Neutrophil (primary cell): ENCODE data around the gene RAF1.
"Not testable (repeated sequence)": the region's sequence is repeated elsewhere in the genome, so short reads cannot be mapped to it uniquely, and the experiment has no call there.

Source experiments
- H3K27ac ChIP-seq: fragments of 200-600 bp; sonication (generic); 2 replicates; pipeline ENCODE4 v1.5.1; 2016; ENCODE audit warnings: mild to moderate bottlenecking, moderate library complexity
- H3K27me3 ChIP-seq: fragments of 200-600 bp; sonication (generic); 2 replicates; pipeline ENCODE4 v1.6.0; 2016; ENCODE audit warnings: mild to moderate bottlenecking
- H3K36me3 ChIP-seq: fragments of 200-600 bp; sonication (generic); 2 replicates; pipeline ENCODE4 v1.5.1; 2017
- H3K4me1 ChIP-seq, 2 experiments: fragments of 200-600 bp in 1 of 2; sonication (generic) in 1 of 2; 1 replicate in 1 of 2; 2 replicates in 1 of 2; pipeline versions ENCODE4 v1.5.1 to v1.6.1; 2013 to 2016; ENCODE audit warnings: low read depth in 1 of 2, low read length in 1 of 2, mild to moderate bottlenecking in 1 of 2, moderate library complexity in 1 of 2; ENCODE audit not compliant: control insufficient read depth in 1 of 2, insufficient read depth in 1 of 2
- H3K4me3 ChIP-seq, 2 experiments: fragments of 200-600 bp in 1 of 2; sonication (generic) in 1 of 2; 1 replicate in 1 of 2; 2 replicates in 1 of 2; pipeline ENCODE4 v1.5.1; 2013 to 2016; ENCODE audit warnings: low read depth in 1 of 2, low read length in 1 of 2, mild to moderate bottlenecking in 1 of 2, moderate library complexity in 1 of 2
- H3K9me3 ChIP-seq: fragments of 200-600 bp; sonication (generic); 2 replicates; pipeline ENCODE4 v1.5.1; 2016
- TF ChIP-seq, protein P1 (sequence below): fragments of 200-600 bp; sonication (generic); IDR thresholded peaks from 2 replicates; pipeline ENCODE4 v1.5.1; 2016; ENCODE audit warnings: antibody characterized with exemption

RAF1 gene

DNA sequence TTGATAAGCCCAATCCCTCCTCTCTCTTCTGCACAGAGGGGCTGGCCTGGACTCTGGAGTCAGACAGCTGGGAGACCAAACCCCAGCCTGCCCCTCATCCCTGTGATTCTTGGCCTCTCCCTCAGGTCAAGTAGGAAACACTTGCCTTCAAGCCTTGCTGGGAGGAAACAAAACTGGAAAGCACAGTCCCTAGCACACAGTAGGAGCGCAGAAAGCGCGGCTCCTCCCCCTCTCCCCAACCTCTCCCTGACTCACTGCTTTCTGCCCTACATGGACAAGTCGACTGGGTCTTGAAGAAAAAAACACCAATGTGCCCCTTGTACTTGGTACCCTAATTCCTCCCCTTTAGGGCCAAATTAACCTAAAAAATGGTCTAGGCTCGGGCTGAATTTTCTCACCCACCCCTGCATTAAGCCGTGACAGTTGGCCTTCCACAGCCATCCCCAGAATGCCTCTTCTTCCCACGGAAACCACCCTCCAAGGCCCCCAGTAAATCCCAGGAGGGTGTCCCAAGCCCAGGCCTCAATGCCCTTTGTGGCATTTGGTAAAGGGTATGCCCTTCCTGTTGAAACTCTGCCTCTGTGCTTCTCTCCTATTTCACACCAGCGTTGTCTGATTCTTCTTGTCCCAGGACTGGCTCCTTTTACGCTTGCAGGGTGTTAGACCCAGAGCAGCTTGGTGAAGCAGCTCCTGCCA is 11.3 kb upstream of the RAF1 start:
- peaks cover 43 to 57% of the 10 kb centered on the region in 2 experiments for H3K4me1 ChIP-seq
- no peaks in the 10 kb centered on the region for H3K27me3 ChIP-seq
- peak overlapping the region; percentile 54 for H3K4me3 ChIP-seq
- peak overlapping the region; percentile 95 for H3K27ac ChIP-seq
- no peaks in the 10 kb centered on the region for H3K9me3 ChIP-seq
- TF ChIP-seq, protein P1, sequence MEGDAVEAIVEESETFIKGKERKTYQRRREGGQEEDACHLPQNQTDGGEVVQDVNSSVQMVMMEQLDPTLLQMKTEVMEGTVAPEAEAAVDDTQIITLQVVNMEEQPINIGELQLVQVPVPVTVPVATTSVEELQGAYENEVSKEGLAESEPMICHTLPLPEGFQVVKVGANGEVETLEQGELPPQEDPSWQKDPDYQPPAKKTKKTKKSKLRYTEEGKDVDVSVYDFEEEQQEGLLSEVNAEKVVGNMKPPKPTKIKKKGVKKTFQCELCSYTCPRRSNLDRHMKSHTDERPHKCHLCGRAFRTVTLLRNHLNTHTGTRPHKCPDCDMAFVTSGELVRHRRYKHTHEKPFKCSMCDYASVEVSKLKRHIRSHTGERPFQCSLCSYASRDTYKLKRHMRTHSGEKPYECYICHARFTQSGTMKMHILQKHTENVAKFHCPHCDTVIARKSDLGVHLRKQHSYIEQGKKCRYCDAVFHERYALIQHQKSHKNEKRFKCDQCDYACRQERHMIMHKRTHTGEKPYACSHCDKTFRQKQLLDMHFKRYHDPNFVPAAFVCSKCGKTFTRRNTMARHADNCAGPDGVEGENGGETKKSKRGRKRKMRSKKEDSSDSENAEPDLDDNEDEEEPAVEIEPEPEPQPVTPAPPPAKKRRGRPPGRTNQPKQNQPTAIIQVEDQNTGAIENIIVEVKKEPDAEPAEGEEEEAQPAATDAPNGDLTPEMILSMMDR = no peak
- H3K36me3 ChIP-seq = no peaks in the 10 kb centered on the region

DNA sequence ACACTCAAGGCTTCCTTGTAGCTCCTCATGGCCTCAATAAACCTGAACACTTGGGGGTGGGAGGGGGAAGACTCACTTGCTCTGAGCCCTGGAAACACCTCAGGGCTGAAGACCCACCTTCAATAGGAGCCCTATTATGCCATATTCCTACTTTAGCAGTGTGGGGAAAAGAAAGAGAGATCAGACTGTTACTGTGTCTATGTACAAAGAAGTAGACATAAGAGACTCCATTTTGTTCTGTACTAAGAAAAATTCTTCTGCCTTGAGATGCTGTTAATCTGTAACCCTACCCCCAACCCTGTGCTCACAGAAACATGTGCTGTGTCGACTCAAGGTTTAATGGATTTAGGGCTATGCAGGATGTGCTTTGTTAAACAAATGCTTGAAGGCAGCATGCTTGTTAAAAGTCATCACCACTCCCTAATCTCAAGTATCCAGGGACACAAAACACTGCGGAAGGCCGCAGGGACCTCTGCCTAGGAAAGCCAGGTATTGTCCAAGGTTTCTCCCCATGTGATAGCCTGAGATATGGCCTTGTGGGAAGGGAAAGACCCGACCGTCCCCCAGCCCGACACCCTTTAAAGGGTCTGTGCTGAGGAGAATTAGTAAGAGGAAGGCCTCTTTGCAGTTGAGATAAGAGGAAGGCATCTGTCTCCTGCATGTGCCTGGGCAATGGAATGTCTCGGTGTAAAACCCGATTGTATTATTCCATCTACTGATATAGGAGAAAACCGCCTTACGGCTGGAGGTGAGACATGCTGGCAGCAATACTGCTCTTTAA is 10.2 kb upstream of the RAF1 start:
- not testable (repeated sequence) for H3K4me3 ChIP-seq, H3K36me3 ChIP-seq, H3K27me3 ChIP-seq, H3K9me3 ChIP-seq
- Histone ChIP-seq H3K4me1 (peaks cover 42 to 50% of the 10 kb centered on the region in 2 experiments), H3K27ac (peak overlapping the region; percentile 95)

DNA sequence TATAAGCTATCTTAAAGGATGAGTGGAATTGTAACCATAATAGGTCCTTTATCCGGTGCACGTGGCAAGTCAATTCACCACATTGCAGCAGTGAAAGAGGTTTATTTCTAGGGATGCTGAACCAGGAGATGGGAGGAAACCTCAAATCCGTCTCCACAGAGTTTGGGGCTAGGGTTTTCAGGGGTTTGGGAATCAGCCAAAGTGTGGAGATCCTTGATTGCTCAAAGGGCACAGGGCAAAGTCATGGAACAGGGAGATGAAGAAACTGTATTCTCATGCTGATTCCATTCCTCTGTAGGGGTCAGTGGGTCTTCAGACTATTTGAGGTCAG is 7.2 kb upstream of the RAF1 start:
- TF ChIP-seq, protein P1 = no peak
- no peaks in the 10 kb centered on the region for H3K36me3 ChIP-seq
- H3K27me3 ChIP-seq = no peaks in the 10 kb centered on the region
- H3K4me1 ChIP-seq = peaks cover 23 to 29% of the 10 kb centered on the region in 2 experiments
- no peak overlapping the region for H3K27ac ChIP-seq
- no peak overlapping the region for H3K4me3 ChIP-seq
- H3K9me3 ChIP-seq = no peaks in the 10 kb centered on the region

DNA sequence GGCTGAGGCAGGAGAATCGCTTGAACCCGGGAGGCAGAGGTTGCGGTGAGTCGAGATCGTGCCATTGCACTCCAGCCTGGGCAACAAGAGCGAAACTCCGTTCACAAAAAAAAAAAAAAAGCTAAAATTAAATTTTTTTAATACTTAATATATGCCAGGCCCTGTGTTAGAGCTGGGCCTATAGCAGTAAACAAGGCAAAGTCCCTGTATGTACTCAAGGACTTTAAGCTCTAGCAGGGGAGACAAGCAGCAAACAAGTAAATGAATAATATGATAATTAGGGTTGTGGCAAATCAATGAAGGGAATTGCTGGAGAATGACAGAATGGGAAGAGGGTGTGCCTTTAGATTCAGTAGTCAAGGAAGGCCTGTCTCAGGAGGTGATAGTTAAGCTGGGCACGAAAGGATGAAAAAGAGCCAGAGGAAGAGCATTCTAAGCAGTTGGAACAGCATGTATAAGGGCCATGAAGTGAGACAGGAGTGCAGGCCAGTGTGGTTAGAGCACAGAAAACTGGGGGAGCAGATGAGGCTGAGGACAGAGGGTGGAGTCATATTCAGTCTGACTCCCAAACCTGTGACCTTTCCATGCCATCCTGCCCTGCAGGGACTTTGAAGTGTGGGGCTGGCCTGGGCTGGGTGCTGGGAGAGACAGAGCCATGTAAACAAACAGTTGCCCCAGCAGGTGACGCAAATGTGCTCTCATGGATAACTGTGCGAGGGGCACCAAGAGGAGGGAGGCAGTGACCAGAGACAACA is 6.6 kb upstream of the RAF1 start:
- Histone ChIP-seq H3K36me3 (no peaks in the 10 kb centered on the region), H3K4me3 (no peak overlapping the region), H3K27me3 (no peaks in the 10 kb centered on the region), H3K4me1 (peaks cover 21 to 25% of the 10 kb centered on the region in 2 experiments), H3K9me3 (no peaks in the 10 kb centered on the region), H3K27ac (peak overlapping the region; percentile 47)
- TF ChIP-seq, protein P1 = no peak

DNA sequence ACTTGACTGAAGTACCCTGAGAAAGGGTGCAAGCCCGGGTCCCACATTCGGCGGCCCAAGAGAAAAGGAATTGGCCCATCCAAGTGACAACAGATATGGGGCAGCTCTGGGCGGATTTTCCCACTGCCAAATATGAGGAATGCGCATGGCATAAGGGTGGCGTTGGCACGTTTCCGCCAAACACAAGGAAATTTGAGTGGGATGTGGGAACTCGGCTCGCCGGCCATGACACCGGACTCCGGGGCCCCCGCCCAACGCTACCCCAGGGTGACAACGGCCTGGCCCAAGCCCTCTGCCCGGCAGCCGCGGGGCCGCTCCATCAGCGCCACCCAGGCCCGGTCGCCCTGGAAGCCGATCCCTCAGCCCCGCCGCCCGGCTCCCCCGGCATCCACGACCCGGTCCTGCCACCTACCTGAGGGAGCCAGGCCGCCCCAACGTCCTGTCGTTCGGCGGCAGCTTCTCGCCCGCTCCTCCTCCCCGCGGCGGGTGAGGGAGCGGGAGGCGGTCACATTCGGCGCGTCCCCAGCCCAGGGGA is 449 bp downstream of the RAF1 start:
- Histone ChIP-seq H3K4me1 (peaks cover 50 to 59% of the 10 kb centered on the region in 2 experiments), H3K27me3 (no peaks in the 10 kb centered on the region), H3K4me3 (peak overlapping the region; percentile 96 to 100), H3K36me3 (no peaks in the 10 kb centered on the region), H3K9me3 (no peaks in the 10 kb centered on the region), H3K27ac (peak overlapping the region; percentile 100)
- TF ChIP-seq, protein P1 = no peak
